HG02759 (cell line): ENCODE results near the gene SERPINA5.
"Not testable (repeated sequence)": the region's sequence is repeated elsewhere in the genome, so short reads cannot be mapped to it uniquely, and the experiment has no call there.

ENCODE experiments used
- ATAC-seq: cut with Tn5 transposase; IDR thresholded peaks from one replicate; pipeline ENCODE4 v1.9.1; 2021; ENCODE audit warnings: mild to moderate bottlenecking, moderate library complexity; ENCODE audit not compliant: unreplicated experiment

Gene SERPINA5

GRCh38 chr14:94573475-94574277 lies 7.5 kb upstream of the SERPINA5 start:
- ATAC-seq = no peak

- no peak for ATAC-seq
Measured at GRCh38 chr14:94574336-94574735, 6.9 kb upstream of the SERPINA5 start.

- ATAC-seq = no peak
Measured at GRCh38 chr14:94575730-94576585, 5.3 kb upstream of the SERPINA5 start.

- ATAC-seq = not testable (repeated sequence)
Measured at GRCh38 chr14:94577472-94577871, 3.8 kb upstream of the SERPINA5 start.

GRCh38 chr14:94578712-94579111 lies 2.5 kb upstream of the SERPINA5 start:
- no peak for ATAC-seq

GRCh38 chr14:94582199-94582750 lies 1.0 kb downstream of the SERPINA5 start:
- no peak for ATAC-seq

- ATAC-seq = no peak
Measured at GRCh38 chr14:94582851-94583250, 1.6 kb downstream of the SERPINA5 start.

- no peak for ATAC-seq
Measured at GRCh38 chr14:94583557-94583956, 2.3 kb downstream of the SERPINA5 start.

- ATAC-seq = no peak
Measured at GRCh38 chr14:94584591-94585280, 3.5 kb downstream of the SERPINA5 start.

GRCh38 chr14:94586635-94587034 lies 5.4 kb downstream of the SERPINA5 start:
- ATAC-seq = no peak

- ATAC-seq = no peak
Measured at GRCh38 chr14:94588311-94588710, 7.1 kb downstream of the SERPINA5 start.

GRCh38 chr14:94591073-94591472 lies 9.8 kb downstream of the SERPINA5 start:
- ATAC-seq = no peak

GRCh38 chr14:94591871-94592270 lies 10.6 kb downstream of the SERPINA5 start:
- no peak for ATAC-seq

- no peak for ATAC-seq
Measured at GRCh38 chr14:94592457-94592856, 11.2 kb downstream of the SERPINA5 start.

- ATAC-seq = no peak
Measured at GRCh38 chr14:94593376-94593748, 12.1 kb downstream of the SERPINA5 start.

GRCh38 chr14:94593749-94594431 lies 12.7 kb downstream of the SERPINA5 start:
- ATAC-seq = no peak

GRCh38 chr14:94594441-94594840 lies 13.2 kb downstream of the SERPINA5 start:
- ATAC-seq = no peak

- no peak for ATAC-seq
Measured at GRCh38 chr14:94595912-94596311, 14.7 kb downstream of the SERPINA5 start.

- ATAC-seq = no peak
Measured at GRCh38 chr14:94596361-94596760, 15.1 kb downstream of the SERPINA5 start.

GRCh38 chr14:94597788-94598187 lies 16.6 kb downstream of the SERPINA5 start:
- no peak for ATAC-seq

GRCh38 chr14:94598506-94598815 lies 17.2 kb downstream of the SERPINA5 start:
- ATAC-seq = no peak
